NCI-H748 (cell line): ENCODE data around the gene PI16.
A peak's percentile ranks its signal among the peaks of the same experiment; 100 is the strongest.

ENCODE experiments used
- DNase-seq: peaks from one replicate; lab custom pipeline; 2025; ENCODE audit not compliant: unreplicated experiment; lab: John Stamatoyannopoulos, UW

PI16 gene

GRCh38 chr6:36999061-36999750, 44.7 kb downstream of the PI16 start:
- peak; percentile 30 for DNase-seq

GRCh38 chr6:36999751-37000125, 45.2 kb downstream of the PI16 start:
- DNase-seq: no peak

- no peak for DNase-seq
Measured at GRCh38 chr6:37004044-37004980, 49.8 kb downstream of the PI16 start.

GRCh38 chr6:37005061-37005810, 50.7 kb downstream of the PI16 start, which contains the start of gene FGD2:
Gene FGD2 (plus strand): TSS chr6:37005655. CDS start chr6:37005818, 163 bp downstream.
- no peak for DNase-seq

- DNase-seq: no peak
Measured at GRCh38 chr6:37005827-37006567, 51.5 kb downstream of the PI16 start.

GRCh38 chr6:37006793-37007339, 52.3 kb downstream of the PI16 start:
- no peak for DNase-seq

GRCh38 chr6:37007340-37008043, 53.0 kb downstream of the PI16 start:
- DNase-seq: no peak

GRCh38 chr6:37008484-37009465, 54.2 kb downstream of the PI16 start:
- no peak for DNase-seq

GRCh38 chr6:37010402-37010892, 55.9 kb downstream of the PI16 start:
- no peak for DNase-seq

GRCh38 chr6:37011656-37012378, 57.3 kb downstream of the PI16 start:
- DNase-seq: no peak

- DNase-seq: no peak
Measured at GRCh38 chr6:37013516-37014491, 59.3 kb downstream of the PI16 start.
